Measurements from ENCODE around the gene COL18A1. TPM values are rescaled to one million over a fixed set of nuclear protein-coding genes. Genes with fewer than 3 reads are reported as not detected.

The COL18A1 gene
- polyA plus RNA-seq, 2 of the 4 experiments (the other 2 are of a cell fraction), result 17.3 to 88.4 TPM

- Histone ChIP-seq H3K4me2 (no peak overlapping the region), H3K4me1 (peaks cover 27% of the 10 kb centered on the region), H3K4me3 (no peak overlapping the region), H3K9me3 (no peaks in the 10 kb centered on the region), H3K27ac (no peak overlapping the region)
- DNase-seq (ENCODE audit: low read depth in 1 of 2, low spot score in 1 of 2), result no peak
- POLR2A ChIA-PET, result no interaction called here
- no peak for ATAC-seq
- TF ChIP-seq FOSB (CRISPR knock-in tag; IDR thresholded peaks at IDR 0.05) (no peak), E2F6 (IDR thresholded peaks at IDR 0.05; ENCODE audit: borderline replicate concordance, low read depth) (no peak), HOXB13 (CRISPR knock-in tag; IDR thresholded peaks at IDR 0.05; ENCODE audit: low read depth) (no peak), ZC3H11A (IDR thresholded peaks at IDR 0.05) (no peak), RAD21 (conservative IDR thresholded peaks at IDR 0.05 in 1 of 2, IDR thresholded peaks at IDR 0.05 in 1 of 2) (no peak), USF2 (IDR thresholded peaks at IDR 0.05) (no peak), JUNB (IDR thresholded peaks at IDR 0.05) (no peak), MAX (IDR thresholded peaks at IDR 0.05) (no peak), CHD2 (IDR thresholded peaks at IDR 0.05; ENCODE audit: low read length, partially characterized antibody) (no peak), TFCP2L1 (CRISPR knock-in tag; IDR thresholded peaks at IDR 0.05) (no peak), EHF (CRISPR knock-in tag; IDR thresholded peaks at IDR 0.05) (no peak), KDM1A (IDR thresholded peaks at IDR 0.05; ENCODE audit: low read depth) (no peak), ZFP36 (IDR thresholded peaks at IDR 0.05; ENCODE audit: borderline replicate concordance, partially characterized antibody) (no peak), JUN (IDR thresholded peaks at IDR 0.05) (no peak), MYC (IDR thresholded peaks at IDR 0.05; ENCODE audit: borderline replicate concordance, low read length) (no peak), KDM5A (IDR thresholded peaks at IDR 0.05) (no peak), RNF2 (IDR thresholded peaks at IDR 0.05; ENCODE audit: borderline replicate concordance, low read depth) (no peak), CTCF (IDR thresholded peaks at IDR 0.05) (no peak)
- WGBS (ENCODE audit: missing lambda C conversion rate), result 85% methylated on average over 15 of the region's 18 CpGs
- FAIRE-seq, result no peak
- CTCF ChIA-PET, result interaction anchor here (1.3 kb wide), 1 partner anchor 271 kb away, joined by 4 read pairs; no protein-coding TSS in a partner anchor
Measured at GRCh38 chr21:45411810-45412206, 6.8 kb downstream of the COL18A1 start.

GRCh38 chr21:45412491-45412890, 7.5 kb downstream of the COL18A1 start:
- ATAC-seq (no peak), DNase-seq (ENCODE audit: low read depth in 1 of 2, low spot score in 1 of 2) (no peak), FAIRE-seq (no peak)
- no peak overlapping the region for H3K4me3 ChIP-seq
- H3K27ac ChIP-seq, result no peak overlapping the region
- H3K9me3 ChIP-seq, result no peaks in the 10 kb centered on the region
- WGBS (ENCODE audit: missing lambda C conversion rate), result 93% methylated on average over 4 of the region's 7 CpGs
- peaks cover 20% of the 10 kb centered on the region for H3K4me1 ChIP-seq
- POLR2A ChIA-PET, result no interaction called here
- TF ChIP-seq CHD4 (IDR thresholded peaks at IDR 0.05; ENCODE audit: borderline replicate concordance), result no peak
- TF ChIP-seq HOXB5 (CRISPR knock-in tag; IDR thresholded peaks at IDR 0.05), result no peak
- no peak for TF ChIP-seq MAFK (IDR thresholded peaks at IDR 0.05; ENCODE audit: partially characterized antibody)
- no peak for TF ChIP-seq NFE2L2 (conservative IDR thresholded peaks at IDR 0.05; ENCODE audit: low read length)
- no peak for TF ChIP-seq EHMT2 (IDR thresholded peaks at IDR 0.05; ENCODE audit: low read depth)
- no peak for TF ChIP-seq JUN (IDR thresholded peaks at IDR 0.05)
- TF ChIP-seq BCL3 (IDR thresholded peaks at IDR 0.05), result no peak
- no peak for TF ChIP-seq MYC (IDR thresholded peaks at IDR 0.05; ENCODE audit: borderline replicate concordance, low read length)
- no peak for TF ChIP-seq SREBF2 (IDR thresholded peaks at IDR 0.05)
- no peak for TF ChIP-seq POLR2AphosphoS2 (conservative IDR thresholded peaks at IDR 0.05; ENCODE audit: low read length)
- no peak overlapping the region for H3K4me2 ChIP-seq
- CTCF ChIA-PET, result interaction anchor here (0.9 to 1.7 kb wide), 3 partner anchors 27 to 272 kb away, joined by 3 to 6 read pairs (median 4); no protein-coding TSS in a partner anchor

Data from A549 (cell line).